Neural crest cell (in vitro differentiated cells): ENCODE measurements around the gene CFL1. TPM values are rescaled to one million over a fixed set of nuclear protein-coding genes. Genes with fewer than 3 reads are reported as not detected.

Experiments used
- DNase-seq: peaks from one replicate; pipeline ENCODE4 v3.0.0; 2021; ENCODE audit warnings: low read depth, mixed read lengths, low spot score
- H3K27ac Mint-ChIP-seq: one replicate; pipeline ENCODE4 v1.8.0; 2021; ENCODE audit warnings: mild to moderate bottlenecking, mixed read lengths; ENCODE audit not compliant: unreplicated experiment
- H3K27me3 Mint-ChIP-seq: 2 replicates; pipeline ENCODE4 v1.8.0; 2021; ENCODE audit warnings: low read depth, mild to moderate bottlenecking, mixed read lengths
- H3K36me3 Mint-ChIP-seq: 2 replicates; pipeline ENCODE4 v1.8.0; 2021; ENCODE audit warnings: low read depth, mild to moderate bottlenecking, mixed read lengths
- H3K4me1 Mint-ChIP-seq: 2 replicates; pipeline ENCODE4 v1.8.0; 2021; ENCODE audit warnings: mixed read lengths
- H3K4me3 Mint-ChIP-seq: one replicate; pipeline ENCODE4 v1.8.0; 2021; ENCODE audit warnings: mild to moderate bottlenecking, mixed read lengths
- H3K9me3 Mint-ChIP-seq: 2 replicates; pipeline ENCODE4 v1.8.0; 2021; ENCODE audit warnings: mixed read lengths
- CTCF ChIP-seq: fragments of 200-600 bp; sonication (generic); conservative IDR thresholded peaks from 2 replicates; pipeline ENCODE4 v1.5.0; 2021; ENCODE audit warnings: antibody characterized with exemption, mild to moderate bottlenecking
- total RNA-seq: library from RNA; stranded (reverse); gene quantifications from 2 replicates; pipeline ENCODE4 v1.2.1, GENCODE V29; 2021

Gene CFL1
- total RNA-seq, 1 donor from 2014 or later, result 1,437 TPM

GRCh38 chr11:65859812-65860277 is 1.9 kb upstream of the CFL1 start:
- H3K27ac Mint-ChIP-seq, result peak overlapping the region; percentile 98
- H3K27me3 Mint-ChIP-seq, result peaks cover 12% of the 10 kb centered on the region
- peak overlapping the region; percentile 95 for H3K4me3 Mint-ChIP-seq
- TF ChIP-seq CTCF, result no peak
- H3K9me3 Mint-ChIP-seq, result no peaks in the 10 kb centered on the region
- peaks cover 18% of the 10 kb centered on the region for H3K36me3 Mint-ChIP-seq
- no peak for DNase-seq
- H3K4me1 Mint-ChIP-seq, result peaks cover 50% of the 10 kb centered on the region

GRCh38 chr11:65859095-65859811 is 1.3 kb upstream of the CFL1 start:
- H3K4me3 Mint-ChIP-seq, result peak overlapping the region; percentile 95
- TF ChIP-seq CTCF, result peak; percentile 34
- peak; percentile 96 for DNase-seq
- H3K4me1 Mint-ChIP-seq, result peaks cover 56% of the 10 kb centered on the region
- H3K9me3 Mint-ChIP-seq, result no peaks in the 10 kb centered on the region
- peaks cover 24% of the 10 kb centered on the region for H3K36me3 Mint-ChIP-seq
- H3K27ac Mint-ChIP-seq, result peak overlapping the region; percentile 99
- H3K27me3 Mint-ChIP-seq, result peaks cover 17% of the 10 kb centered on the region

- H3K4me1 Mint-ChIP-seq, result peaks cover 59% of the 10 kb centered on the region
- DNase-seq, result no peak
- H3K36me3 Mint-ChIP-seq, result peaks cover 30% of the 10 kb centered on the region
- TF ChIP-seq CTCF, result no peak
- peak overlapping the region; percentile 95 for H3K4me3 Mint-ChIP-seq
- H3K27ac Mint-ChIP-seq, result peak overlapping the region; percentile 99
- H3K9me3 Mint-ChIP-seq, result no peaks in the 10 kb centered on the region
- H3K27me3 Mint-ChIP-seq, result peaks cover 20% of the 10 kb centered on the region
Observed at GRCh38 chr11:65858681-65859087, 704 bp upstream of the CFL1 start.

GRCh38 chr11:65857500-65857852 is 504 bp downstream of the CFL1 start:
- Mint-ChIP-seq H3K4me1 (peaks cover 56% of the 10 kb centered on the region), H3K27me3 (peaks cover 27% of the 10 kb centered on the region), H3K9me3 (no peaks in the 10 kb centered on the region), H3K36me3 (peaks cover 36% of the 10 kb centered on the region), H3K4me3 (peak overlapping the region; percentile 94), H3K27ac (no peak overlapping the region)
- DNase-seq, result peak; percentile 40
- peak; percentile 23 for TF ChIP-seq CTCF

- H3K27ac Mint-ChIP-seq, result peak overlapping the region; percentile 7
- H3K36me3 Mint-ChIP-seq, result peaks cover 40% of the 10 kb centered on the region
- TF ChIP-seq CTCF, result no peak
- DNase-seq, result peak; percentile 49
- peak overlapping the region; percentile 94 for H3K4me3 Mint-ChIP-seq
- peaks cover 58% of the 10 kb centered on the region for H3K4me1 Mint-ChIP-seq
- peaks cover 3% of the 10 kb centered on the region for H3K9me3 Mint-ChIP-seq
- peaks cover 29% of the 10 kb centered on the region for H3K27me3 Mint-ChIP-seq
Observed at GRCh38 chr11:65856689-65857499, 1.1 kb downstream of the CFL1 start.
